HepG2 (cell line): ENCODE data around the gene CHMP1A. TPM values are rescaled to one million over a fixed set of nuclear protein-coding genes. Genes with fewer than 3 reads are reported as not detected.

Source experiments
- ATAC-seq: fragments of 200-7000 bp; cut with Tn5 transposase; 3 replicates; pipeline ENCODE4 v1.9.1; 2020; ENCODE audit warnings: mild to moderate bottlenecking, moderate library complexity
- BruUV-seq: library from RNA; stranded (reverse); fragments of 400-500 nt; replicated peaks from 2 replicates; lab custom pipeline; 2021; lab: Mats Ljungman, UMichigan
- CTCF ChIA-PET: fragments of 300-600 bp; formaldehyde crosslinking; extraction: SDS; loops from one replicate; lab custom pipeline; 2021; ENCODE audit warnings: low total read pairs, inconsistent platforms, low intra/inter-chr PET ratio; lab: Yijun Ruan, JAX
- POLR2A ChIA-PET: fragments of 350-600 bp; sonication (Branson Sonifier 250); formaldehyde crosslinking; loops from one replicate; lab custom pipeline; 2020; ENCODE audit warnings: antibody characterized with exemption, inconsistent platforms; lab: Yijun Ruan, JAX
- DNase-seq: peaks from one replicate; pipeline ENCODE4 v3.0.0-alpha.2; 2015; ENCODE audit warnings: low spot score
- FAIRE-seq: peaks from 3 replicates; lab custom pipeline; 2011; peaks lifted over from hg19 to GRCh38; lab: Jason Lieb, UNC
- H2AFZ ChIP-seq: one replicate; pipeline ENCODE4 v1.6.1; 2011; ENCODE audit warnings: low read length, inconsistent platforms
- H3K27ac ChIP-seq: fragments of 300-600 bp; 3 replicates; pipeline ENCODE4 v1.8.0; 2011; ENCODE audit warnings: mixed run types, mild to moderate bottlenecking, mixed read lengths, low read length, inconsistent platforms; ENCODE audit not compliant: insufficient read depth; ENCODE audit errors: extremely low read length
- H3K27me3 ChIP-seq, 2 experiments: fragments of 200-600 bp in 1 of 2; 2 replicates in 1 of 2; 3 replicates in 1 of 2; pipeline versions ENCODE4 v1.6.0 to v1.8.0; 2011; ENCODE audit warnings: low read length in 2 of 2, mild to moderate bottlenecking in 2 of 2, moderate library complexity in 2 of 2, inconsistent platforms in 1 of 2; ENCODE audit not compliant: insufficient read depth in 2 of 2, control insufficient read depth in 1 of 2
- H3K36me3 ChIP-seq, 2 experiments: fragments of 200-600 bp in 1 of 2; replicated peaks in 1 of 2; 2 replicates in 1 of 2; 3 replicates in 1 of 2; pipeline versions ENCODE4 v1.5.1 to v1.8.0; 2011; ENCODE audit warnings: low read length in 2 of 2, inconsistent platforms in 1 of 2; ENCODE audit not compliant: insufficient read depth in 2 of 2, control insufficient read depth in 1 of 2
- H3K4me1 ChIP-seq: 2 replicates; pipeline ENCODE4 v1.5.1; 2012; ENCODE audit warnings: low read length, inconsistent platforms; ENCODE audit not compliant: insufficient read depth
- H3K4me2 ChIP-seq: 2 replicates; pipeline ENCODE4 v1.6.0; 2011; ENCODE audit warnings: low read depth, low read length, inconsistent platforms
- H3K4me3 ChIP-seq, 3 experiments: fragments of 200-600 bp in 1 of 3; sonication (generic), shearing (Covaris generic) in 1 of 3; replicated peaks in 1 of 3; 2 replicates each; pipeline ENCODE4 v1.5.1; 2011 to 2016; ENCODE audit warnings: low read length in 3 of 3, inconsistent platforms in 2 of 3, low read depth in 2 of 3, mild to moderate bottlenecking in 2 of 3, control low read depth in 1 of 3, mixed read lengths in 1 of 3; ENCODE audit not compliant: insufficient read depth in 1 of 3
- H3K79me2 ChIP-seq: one replicate; pipeline ENCODE4 v1.6.1; 2011; ENCODE audit warnings: low read length, inconsistent platforms; ENCODE audit not compliant: insufficient read depth
- H3K9ac ChIP-seq: 2 replicates; pipeline ENCODE4 v1.6.0; 2011; ENCODE audit warnings: mild to moderate bottlenecking, low read depth, low read length, inconsistent platforms; ENCODE audit not compliant: insufficient read depth
- H3K9me3 ChIP-seq: 2 replicates; pipeline ENCODE4 v1.5.1; 2012; ENCODE audit warnings: mild to moderate bottlenecking, low read length
- H4K20me1 ChIP-seq: 2 replicates; pipeline ENCODE4 v1.6.0; 2011; ENCODE audit warnings: inconsistent platforms, mild to moderate bottlenecking, low read length, moderate library complexity; ENCODE audit not compliant: insufficient read depth
- BCL3 ChIP-seq: sonication (generic); formaldehyde crosslinking; IDR thresholded peaks from 2 replicates; pipeline ENCODE4 v1.5.1; 2020; ENCODE audit warnings: mild to moderate bottlenecking, missing genetic modification reagents, moderate library complexity
- HOMEZ ChIP-seq: IDR thresholded peaks from 2 replicates; pipeline ENCODE4 v1.6.1; 2016; ENCODE audit warnings: low read depth
- IRF2 ChIP-seq: IDR thresholded peaks from 2 replicates; pipeline ENCODE4 v1.6.1; 2018; ENCODE audit warnings: missing genetic modification reagents, missing compliant biosample characterization
- JARID2 ChIP-seq: sonication (generic); formaldehyde crosslinking; IDR thresholded peaks from 2 replicates; pipeline ENCODE4 v1.8.1; 2023; ENCODE audit warnings: missing genetic modification reagents, inconsistent platforms; ENCODE audit not compliant: insufficient replicate concordance
- MATR3 ChIP-seq: sonication (generic); formaldehyde crosslinking; IDR thresholded peaks from 2 replicates; pipeline ENCODE4 v1.4.0; 2020; ENCODE audit warnings: missing genetic modification reagents
- NR2C2 ChIP-seq: sonication (generic); formaldehyde crosslinking; IDR thresholded peaks from 2 replicates; pipeline ENCODE4 v1.4.0; 2020; ENCODE audit warnings: missing genetic modification reagents, mild to moderate bottlenecking, moderate library complexity, borderline replicate concordance
- RFX1 ChIP-seq: fragments of 450-650 bp; IDR thresholded peaks from 2 replicates; pipeline ENCODE4 v1.6.1; 2017
- SYNCRIP ChIP-seq: fragments of 200-400 bp; formaldehyde crosslinking; IDR thresholded peaks from 2 replicates; pipeline ENCODE4 v1.6.1; 2018; ENCODE audit warnings: mild to moderate bottlenecking, low read depth, low read length; ENCODE audit not compliant: insufficient read depth
- ZFP41 ChIP-seq: sonication (generic); formaldehyde crosslinking; IDR thresholded peaks from 2 replicates; pipeline ENCODE4 v1.4.0; 2020; ENCODE audit warnings: mild to moderate bottlenecking, missing genetic modification reagents, borderline replicate concordance
- ZNF180 ChIP-seq: sonication (generic); formaldehyde crosslinking; IDR thresholded peaks from 2 replicates; pipeline ENCODE4 v1.4.0; 2020; ENCODE audit warnings: low read depth, missing genetic modification reagents, borderline replicate concordance
- ZNF235 ChIP-seq: sonication (generic); formaldehyde crosslinking; IDR thresholded peaks from 2 replicates; pipeline ENCODE4 v1.8.1; 2023; ENCODE audit warnings: mild to moderate bottlenecking, missing genetic modification reagents, borderline replicate concordance
- ZNF33A ChIP-seq: sonication (generic); formaldehyde crosslinking; IDR thresholded peaks from 2 replicates; pipeline ENCODE4 v1.5.1; 2020; ENCODE audit warnings: missing genetic modification reagents, mild to moderate bottlenecking, moderate library complexity, borderline replicate concordance
- ZNF580 ChIP-seq: IDR thresholded peaks from 2 replicates; pipeline ENCODE4 v1.6.1; 2016; ENCODE audit warnings: low read depth, borderline replicate concordance
- ZNF672 ChIP-seq: sonication (generic); formaldehyde crosslinking; IDR thresholded peaks from 2 replicates; pipeline ENCODE4 v1.8.1; 2022; ENCODE audit warnings: missing genetic modification reagents
- WGBS: methylation state at CpG from one replicate; pipeline ENCODE4 v1.1.6; 2017; ENCODE audit warnings: low lambda C conversion rate; 5-methylcytosine and 5-hydroxymethylcytosine counted together
- in situ Hi-C: cut with HindIII; loops from 2 replicates; pipeline ENCODE4 v1.10.0; 2017; ENCODE audit warnings: low pct_unique_long_range_greater_than_20kb; ENCODE audit not compliant: extremely low pct_ligation_motif_present
- intact Hi-C: fragments of 100-400 bp; cut with micrococcal nuclease; formaldehyde crosslinking; loops from one replicate; pipeline ENCODE4 v1.10.0; 2022; ENCODE audit not compliant: unreplicated experiment
- polyA plus RNA-seq, 8 experiments: library from polyadenylated mRNA; depleted of rRNA in 3 of 8; stranded (reverse) in 7 of 8; unstranded in 1 of 8; fragments of >200 nt; fragmentation: Illumina TruSeq in 4 of 8; extraction: Trizol in 4 of 8; gene quantifications; 2 replicates each; pipeline versions ENCODE4 v1.2.1 to v1.2.3, GENCODE V29; 2011 to 2016; ENCODE audit warnings: low read depth in 4 of 8, missing spikeins in 1 of 8, mixed read lengths in 1 of 8; ENCODE audit not compliant: insufficient read depth in 1 of 8
- total RNA-seq, 5 experiments: library from RNA; depleted of rRNA; stranded (reverse); fragments of >200 nt; fragmentation: Illumina TruSeq; extraction: Trizol; gene quantifications; 2 replicates each; pipeline ENCODE4 v1.2.3, GENCODE V29; 2016; ENCODE audit warnings: low read depth in 1 of 5
- TF ChIP-seq, protein P1 (sequence below): sonication (generic); formaldehyde crosslinking; IDR thresholded peaks from 2 replicates; pipeline ENCODE4 v1.4.0; 2020; ENCODE audit warnings: missing genetic modification reagents
- TF ChIP-seq, protein P2 (sequence below): sonication (generic); formaldehyde crosslinking; conservative IDR thresholded peaks from 2 replicates; pipeline ENCODE4 v1.8.0; 2022; ENCODE audit warnings: missing genetic modification reagents
- TF ChIP-seq, protein P3 (sequence below): sonication (generic); formaldehyde crosslinking; IDR thresholded peaks from 2 replicates; pipeline ENCODE4 v1.8.0; 2022; ENCODE audit warnings: low read depth, missing genetic modification reagents

Gene CHMP1A
- total and polyA plus RNA-seq, 2 of the 13 experiments (the other 11 are each of a cell fraction or from before 2014, with no cell fraction given) = 69.4 to 73.3 TPM

GRCh38 chr16:89610108-89610453, 47.4 kb downstream of the CHMP1A start:
- Histone ChIP-seq H3K27me3 (peaks cover 9 to 38% of the 10 kb centered on the region in 2 experiments), H3K27ac (no peak overlapping the region), H3K79me2 (no peaks in the 10 kb centered on the region), H3K4me2 (no peak overlapping the region), H3K9me3 (no peaks in the 10 kb centered on the region), H3K9ac (no peak overlapping the region), H2AFZ (no peak overlapping the region), H3K4me1 (peaks cover 32% of the 10 kb centered on the region), H4K20me1 (no peaks in the 10 kb centered on the region), H3K36me3 (no peaks in the 10 kb centered on the region), H3K4me3 (no peak overlapping the region)
- no peak for FAIRE-seq
- no TSS peak for BruUV-seq
- POLR2A ChIA-PET = no interaction called here
- no peak for ATAC-seq
- CTCF ChIA-PET = no interaction called here
- DNase-seq = no peak
- intact Hi-C loops = no loop called here
- in situ Hi-C loops = no loop called here
- WGBS = 30% methylated on average over 1 of the region's 1 CpG
- TF ChIP-seq NR2C2 (no peak), ZNF33A (CRISPR knock-in tag) (no peak), ZNF672 (CRISPR knock-in tag) (no peak), IRF2 (CRISPR knock-in tag) (no peak), JARID2 (no peak), MATR3 (no peak), ZNF580 (CRISPR knock-in tag) (no peak), ZFP41 (CRISPR knock-in tag) (no peak), ZNF235 (CRISPR knock-in tag) (no peak), SYNCRIP (no peak), HOMEZ (no peak), ZNF180 (no peak), RFX1 (no peak), BCL3 (CRISPR knock-in tag) (no peak)
- TF ChIP-seq, protein P1, sequence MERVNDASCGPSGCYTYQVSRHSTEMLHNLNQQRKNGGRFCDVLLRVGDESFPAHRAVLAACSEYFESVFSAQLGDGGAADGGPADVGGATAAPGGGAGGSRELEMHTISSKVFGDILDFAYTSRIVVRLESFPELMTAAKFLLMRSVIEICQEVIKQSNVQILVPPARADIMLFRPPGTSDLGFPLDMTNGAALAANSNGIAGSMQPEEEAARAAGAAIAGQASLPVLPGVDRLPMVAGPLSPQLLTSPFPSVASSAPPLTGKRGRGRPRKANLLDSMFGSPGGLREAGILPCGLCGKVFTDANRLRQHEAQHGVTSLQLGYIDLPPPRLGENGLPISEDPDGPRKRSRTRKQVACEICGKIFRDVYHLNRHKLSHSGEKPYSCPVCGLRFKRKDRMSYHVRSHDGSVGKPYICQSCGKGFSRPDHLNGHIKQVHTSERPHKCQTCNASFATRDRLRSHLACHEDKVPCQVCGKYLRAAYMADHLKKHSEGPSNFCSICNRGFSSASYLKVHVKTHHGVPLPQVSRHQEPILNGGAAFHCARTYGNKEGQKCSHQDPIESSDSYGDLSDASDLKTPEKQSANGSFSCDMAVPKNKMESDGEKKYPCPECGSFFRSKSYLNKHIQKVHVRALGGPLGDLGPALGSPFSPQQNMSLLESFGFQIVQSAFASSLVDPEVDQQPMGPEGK (CRISPR knock-in tag) = no peak
- TF ChIP-seq, protein P2, sequence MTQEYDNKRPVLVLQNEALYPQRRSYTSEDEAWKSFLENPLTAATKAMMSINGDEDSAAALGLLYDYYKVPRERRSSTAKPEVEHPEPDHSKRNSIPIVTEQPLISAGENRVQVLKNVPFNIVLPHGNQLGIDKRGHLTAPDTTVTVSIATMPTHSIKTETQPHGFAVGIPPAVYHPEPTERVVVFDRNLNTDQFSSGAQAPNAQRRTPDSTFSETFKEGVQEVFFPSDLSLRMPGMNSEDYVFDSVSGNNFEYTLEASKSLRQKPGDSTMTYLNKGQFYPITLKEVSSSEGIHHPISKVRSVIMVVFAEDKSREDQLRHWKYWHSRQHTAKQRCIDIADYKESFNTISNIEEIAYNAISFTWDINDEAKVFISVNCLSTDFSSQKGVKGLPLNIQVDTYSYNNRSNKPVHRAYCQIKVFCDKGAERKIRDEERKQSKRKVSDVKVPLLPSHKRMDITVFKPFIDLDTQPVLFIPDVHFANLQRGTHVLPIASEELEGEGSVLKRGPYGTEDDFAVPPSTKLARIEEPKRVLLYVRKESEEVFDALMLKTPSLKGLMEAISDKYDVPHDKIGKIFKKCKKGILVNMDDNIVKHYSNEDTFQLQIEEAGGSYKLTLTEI = no peak
- TF ChIP-seq, protein P3, sequence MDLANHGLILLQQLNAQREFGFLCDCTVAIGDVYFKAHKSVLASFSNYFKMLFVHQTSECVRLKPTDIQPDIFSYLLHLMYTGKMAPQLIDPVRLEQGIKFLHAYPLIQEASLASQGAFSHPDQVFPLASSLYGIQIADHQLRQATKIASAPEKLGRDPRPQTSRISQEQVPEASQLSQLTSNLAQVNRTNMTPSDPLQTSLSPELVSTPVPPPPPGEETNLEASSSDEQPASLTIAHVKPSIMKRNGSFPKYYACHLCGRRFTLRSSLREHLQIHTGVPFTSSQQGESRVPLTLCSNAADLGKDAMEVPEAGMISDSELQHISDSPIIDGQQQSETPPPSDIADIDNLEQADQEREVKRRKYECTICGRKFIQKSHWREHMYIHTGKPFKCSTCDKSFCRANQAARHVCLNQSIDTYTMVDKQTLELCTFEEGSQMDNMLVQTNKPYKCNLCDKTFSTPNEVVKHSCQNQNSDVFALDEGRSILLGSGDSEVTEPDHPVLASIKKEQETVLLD = no peak
